HG03520 (cell line): ENCODE results near the gene KDM6A.
"Not testable (repeated sequence)": the region's sequence is repeated elsewhere in the genome, so short reads cannot be mapped to it uniquely, and the experiment has no call there.

Source experiments
- ATAC-seq: cut with Tn5 transposase; IDR thresholded peaks from one replicate; pipeline ENCODE4 v1.9.1; 2021; ENCODE audit warnings: mild to moderate bottlenecking, moderate library complexity; ENCODE audit not compliant: unreplicated experiment

KDM6A gene

GRCh38 chrX:44915361-44915868, 42.4 kb downstream of the KDM6A start:
- ATAC-seq = no peak

GRCh38 chrX:44918722-44919121, 45.7 kb downstream of the KDM6A start:
- ATAC-seq = no peak

- ATAC-seq = no peak
Observed at GRCh38 chrX:44922980-44923379, 50.0 kb downstream of the KDM6A start.

- no peak for ATAC-seq
Observed at GRCh38 chrX:44927398-44927797, 54.4 kb downstream of the KDM6A start.

- ATAC-seq = no peak
Observed at GRCh38 chrX:44931441-44931973, 58.5 kb downstream of the KDM6A start.

GRCh38 chrX:44935172-44935571, 62.2 kb downstream of the KDM6A start:
- no peak for ATAC-seq

- no peak for ATAC-seq
Observed at GRCh38 chrX:44935640-44936039, 62.7 kb downstream of the KDM6A start.

GRCh38 chrX:44937606-44938005, 64.6 kb downstream of the KDM6A start:
- no peak for ATAC-seq

- ATAC-seq = no peak
Observed at GRCh38 chrX:44938111-44938510, 65.1 kb downstream of the KDM6A start.

- ATAC-seq = not testable (repeated sequence)
Observed at GRCh38 chrX:44940541-44940940, 67.6 kb downstream of the KDM6A start.

GRCh38 chrX:44943007-44943406, 70.0 kb downstream of the KDM6A start:
- ATAC-seq = no peak

GRCh38 chrX:44944894-44945293, 71.9 kb downstream of the KDM6A start:
- ATAC-seq = no peak

- ATAC-seq = no peak
Observed at GRCh38 chrX:44945736-44946135, 72.7 kb downstream of the KDM6A start.

- ATAC-seq = no peak
Observed at GRCh38 chrX:44946771-44947170, 73.8 kb downstream of the KDM6A start.

- ATAC-seq = no peak
Observed at GRCh38 chrX:44947995-44948394, 75.0 kb downstream of the KDM6A start.

- ATAC-seq = no peak
Observed at GRCh38 chrX:44948406-44948805, 75.4 kb downstream of the KDM6A start.

- no peak for ATAC-seq
Observed at GRCh38 chrX:44949125-44949524, 76.1 kb downstream of the KDM6A start.

GRCh38 chrX:44950471-44951366, 77.7 kb downstream of the KDM6A start:
- not testable (repeated sequence) for ATAC-seq

GRCh38 chrX:44951572-44952067, 78.6 kb downstream of the KDM6A start:
- ATAC-seq = no peak

GRCh38 chrX:44952329-44953027, 79.5 kb downstream of the KDM6A start:
- no peak for ATAC-seq

GRCh38 chrX:44953734-44954502, 80.9 kb downstream of the KDM6A start:
- ATAC-seq = no peak
